Chondrocyte (in vitro differentiated cells): Measurements from ENCODE around the gene SLC22A7. TPM values are rescaled to one million over a fixed set of nuclear protein-coding genes. Genes with fewer than 3 reads are reported as not detected.
A peak's percentile ranks its signal among the peaks of the same experiment; 100 is the strongest.

Experiments
- DNase-seq: peaks from one replicate; pipeline ENCODE4 v3.0.0; 2021; ENCODE audit warnings: mixed read lengths, low spot score
- H3K27ac Mint-ChIP-seq: one replicate; pipeline ENCODE4 v1.8.0; 2021; ENCODE audit warnings: mild to moderate bottlenecking, moderate library complexity, mixed read lengths; ENCODE audit not compliant: unreplicated experiment
- H3K27me3 Mint-ChIP-seq: 2 replicates; pipeline ENCODE4 v1.8.0; 2021; ENCODE audit warnings: low read depth, mixed read lengths
- H3K36me3 Mint-ChIP-seq: 2 replicates; pipeline ENCODE4 v1.8.0; 2021; ENCODE audit warnings: low read depth, mixed read lengths
- H3K4me1 Mint-ChIP-seq: 2 replicates; pipeline ENCODE4 v1.8.0; 2021; ENCODE audit warnings: low read depth, mild to moderate bottlenecking, mixed read lengths
- H3K4me3 Mint-ChIP-seq: one replicate; pipeline ENCODE4 v1.8.0; 2021; ENCODE audit warnings: mild to moderate bottlenecking, moderate library complexity, mixed read lengths; ENCODE audit not compliant: unreplicated experiment
- H3K9me3 Mint-ChIP-seq: 2 replicates; pipeline ENCODE4 v1.8.0; 2021; ENCODE audit warnings: low read depth, mixed read lengths
- CTCF ChIP-seq: fragments of 200-600 bp; sonication (generic); IDR thresholded peaks from 2 replicates; pipeline ENCODE4 v1.5.0; 2021; ENCODE audit warnings: antibody characterized with exemption, mild to moderate bottlenecking, moderate library complexity
- total RNA-seq: library from RNA; stranded (reverse); gene quantifications from 3 replicates; pipeline ENCODE4 v1.2.1, GENCODE V29; 2021

SLC22A7 gene
- total RNA-seq, 1 donor from 2014 or later: not detected

GRCh38 chr6:43294536-43294935 lies 3.5 kb upstream of the SLC22A7 start:
- no peak overlapping the region for H3K27ac Mint-ChIP-seq
- DNase-seq: no peak
- H3K27me3 Mint-ChIP-seq: peaks cover 7% of the 10 kb centered on the region
- H3K4me3 Mint-ChIP-seq: no peak overlapping the region
- no peak for TF ChIP-seq CTCF
- no peaks in the 10 kb centered on the region for H3K36me3 Mint-ChIP-seq
- H3K4me1 Mint-ChIP-seq: no peaks in the 10 kb centered on the region
- no peaks in the 10 kb centered on the region for H3K9me3 Mint-ChIP-seq

DNA sequence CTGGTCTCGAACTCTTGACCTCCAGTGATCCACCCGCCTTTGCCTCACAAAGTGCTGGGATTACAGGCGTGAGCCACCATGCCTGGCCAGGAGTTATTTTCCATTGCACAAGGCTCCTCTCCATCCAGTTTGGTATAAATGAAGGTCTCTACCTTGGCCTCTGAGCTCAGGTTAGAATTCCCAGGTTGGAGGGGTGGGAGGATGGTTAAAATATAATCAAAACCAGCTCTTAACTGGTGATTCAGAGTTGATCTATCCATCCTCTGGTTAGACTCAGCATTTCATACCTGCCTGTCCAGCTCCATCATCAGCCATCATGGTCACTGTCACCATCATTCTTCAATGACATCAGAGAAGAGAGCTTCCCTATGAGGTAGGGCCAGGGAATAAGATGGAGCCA lies 2.6 kb upstream of the SLC22A7 start:
- DNase-seq: peak; percentile 20
- H3K4me3 Mint-ChIP-seq: no peak overlapping the region
- H3K27me3 Mint-ChIP-seq: peaks cover 14% of the 10 kb centered on the region
- H3K27ac Mint-ChIP-seq: no peak overlapping the region
- H3K4me1 Mint-ChIP-seq: no peaks in the 10 kb centered on the region
- TF ChIP-seq CTCF: no peak
- no peaks in the 10 kb centered on the region for H3K36me3 Mint-ChIP-seq
- no peaks in the 10 kb centered on the region for H3K9me3 Mint-ChIP-seq

- H3K36me3 Mint-ChIP-seq: no peaks in the 10 kb centered on the region
- TF ChIP-seq CTCF: no peak
- no peak overlapping the region for H3K4me3 Mint-ChIP-seq
- no peaks in the 10 kb centered on the region for H3K9me3 Mint-ChIP-seq
- peaks cover 20% of the 10 kb centered on the region for H3K27me3 Mint-ChIP-seq
- no peaks in the 10 kb centered on the region for H3K4me1 Mint-ChIP-seq
- no peak overlapping the region for H3K27ac Mint-ChIP-seq
- peak; percentile 22 for DNase-seq
These were observed 1.1 kb upstream of the SLC22A7 start for GRCh38 chr6:43296780-43297497.

DNA sequence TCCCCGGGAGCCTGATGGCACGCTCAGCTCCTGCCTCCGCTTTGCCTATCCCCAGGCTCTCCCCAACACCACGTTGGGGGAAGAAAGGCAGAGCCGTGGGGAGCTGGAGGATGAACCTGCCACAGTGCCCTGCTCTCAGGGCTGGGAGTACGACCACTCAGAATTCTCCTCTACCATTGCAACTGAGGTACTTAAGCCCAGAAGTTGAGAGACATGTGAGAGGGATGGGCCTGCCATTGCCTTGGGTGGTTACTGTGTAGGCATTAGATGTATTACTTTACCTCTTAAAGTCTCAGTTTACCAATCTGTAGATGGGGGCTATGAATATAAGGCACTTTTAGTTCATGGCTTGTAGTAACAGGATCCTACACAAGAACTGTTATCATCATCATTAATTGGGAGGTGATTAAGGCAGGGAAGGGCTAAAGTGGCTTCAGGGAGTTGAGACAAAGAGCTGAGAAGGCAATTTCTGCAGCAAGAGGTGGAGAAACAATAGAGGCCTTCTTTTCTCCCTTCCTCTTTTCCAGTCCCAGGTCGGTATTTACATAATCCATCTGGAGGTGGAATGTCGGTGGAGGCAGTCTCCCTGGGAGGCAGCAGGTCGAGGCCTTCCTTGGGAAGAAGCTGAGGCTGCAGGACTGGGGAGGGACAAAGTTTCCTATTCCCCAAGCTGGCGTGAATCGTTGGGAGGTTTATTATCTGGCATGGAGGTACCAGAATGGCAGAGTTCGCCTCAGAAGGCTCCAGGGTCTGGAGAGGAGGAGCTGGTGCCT lies 691 bp downstream of the SLC22A7 start:
- Mint-ChIP-seq H3K4me1 (no peaks in the 10 kb centered on the region), H3K27me3 (peaks cover 25% of the 10 kb centered on the region), H3K36me3 (no peaks in the 10 kb centered on the region), H3K9me3 (no peaks in the 10 kb centered on the region), H3K4me3 (no peak overlapping the region), H3K27ac (no peak overlapping the region)
- no peak for DNase-seq
- no peak for TF ChIP-seq CTCF

DNA sequence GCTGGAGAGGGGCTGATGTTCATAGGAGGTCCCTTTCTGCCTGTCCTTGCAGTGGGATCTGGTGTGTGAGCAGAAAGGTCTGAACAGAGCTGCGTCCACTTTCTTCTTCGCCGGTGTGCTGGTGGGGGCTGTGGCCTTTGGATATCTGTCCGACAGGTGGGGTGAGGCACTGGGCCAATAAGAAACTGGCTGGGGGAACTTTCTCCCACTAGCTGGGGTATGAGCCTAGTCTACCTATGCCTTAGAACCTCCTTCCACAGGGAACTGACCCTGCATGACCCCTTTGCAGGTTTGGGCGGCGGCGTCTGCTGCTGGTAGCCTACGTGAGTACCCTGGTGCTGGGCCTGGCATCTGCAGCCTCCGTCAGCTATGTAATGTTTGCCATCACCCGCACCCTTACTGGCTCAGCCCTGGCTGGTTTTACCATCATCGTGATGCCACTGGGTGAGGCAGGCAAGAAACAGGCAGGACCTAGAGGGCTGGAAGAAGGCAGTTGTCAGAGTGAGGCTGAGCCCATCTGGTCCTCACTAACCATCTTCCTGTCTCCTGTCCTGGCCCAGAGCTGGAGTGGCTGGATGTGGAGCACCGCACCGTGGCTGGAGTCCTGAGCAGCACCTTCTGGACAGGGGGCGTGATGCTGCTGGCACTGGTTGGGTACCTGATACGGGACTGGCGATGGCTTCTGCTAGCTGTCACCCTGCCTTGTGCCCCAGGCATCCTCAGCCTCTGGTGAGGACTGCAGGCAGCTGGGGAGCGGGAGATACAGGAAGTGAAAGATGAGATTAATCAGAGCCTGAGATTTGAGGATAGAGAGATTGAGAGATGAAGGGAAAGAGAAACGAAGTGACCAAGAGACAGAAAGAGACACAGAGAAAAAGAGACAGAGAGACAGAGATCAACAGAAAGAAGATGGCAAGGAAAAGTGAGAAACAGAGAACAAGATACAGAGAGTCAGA lies 1.6 kb downstream of the SLC22A7 start:
- Mint-ChIP-seq H3K4me3 (no peak overlapping the region), H3K4me1 (no peaks in the 10 kb centered on the region)

More for the DNA sequence above, 1.6 kb downstream of the SLC22A7 start:
- H3K27ac Mint-ChIP-seq: no peak overlapping the region
- H3K27me3 Mint-ChIP-seq: peaks cover 25% of the 10 kb centered on the region
- no peaks in the 10 kb centered on the region for H3K36me3 Mint-ChIP-seq
- TF ChIP-seq CTCF: no peak
- peak; percentile 75 for DNase-seq
- H3K9me3 Mint-ChIP-seq: no peaks in the 10 kb centered on the region
